NCI-H2107 (cell line): Measurements from ENCODE around the gene DNTTIP2.
"Not testable (repeated sequence)": the region's sequence is repeated elsewhere in the genome, so short reads cannot be mapped to it uniquely, and the experiment has no call there.

Experiments
- DNase-seq: peaks from one replicate; lab custom pipeline; 2025; lab: John Stamatoyannopoulos, UW

The DNTTIP2 gene, protein sequence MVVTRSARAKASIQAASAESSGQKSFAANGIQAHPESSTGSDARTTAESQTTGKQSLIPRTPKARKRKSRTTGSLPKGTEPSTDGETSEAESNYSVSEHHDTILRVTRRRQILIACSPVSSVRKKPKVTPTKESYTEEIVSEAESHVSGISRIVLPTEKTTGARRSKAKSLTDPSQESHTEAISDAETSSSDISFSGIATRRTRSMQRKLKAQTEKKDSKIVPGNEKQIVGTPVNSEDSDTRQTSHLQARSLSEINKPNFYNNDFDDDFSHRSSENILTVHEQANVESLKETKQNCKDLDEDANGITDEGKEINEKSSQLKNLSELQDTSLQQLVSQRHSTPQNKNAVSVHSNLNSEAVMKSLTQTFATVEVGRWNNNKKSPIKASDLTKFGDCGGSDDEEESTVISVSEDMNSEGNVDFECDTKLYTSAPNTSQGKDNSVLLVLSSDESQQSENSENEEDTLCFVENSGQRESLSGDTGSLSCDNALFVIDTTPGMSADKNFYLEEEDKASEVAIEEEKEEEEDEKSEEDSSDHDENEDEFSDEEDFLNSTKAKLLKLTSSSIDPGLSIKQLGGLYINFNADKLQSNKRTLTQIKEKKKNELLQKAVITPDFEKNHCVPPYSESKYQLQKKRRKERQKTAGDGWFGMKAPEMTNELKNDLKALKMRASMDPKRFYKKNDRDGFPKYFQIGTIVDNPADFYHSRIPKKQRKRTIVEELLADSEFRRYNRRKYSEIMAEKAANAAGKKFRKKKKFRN

DNA sequence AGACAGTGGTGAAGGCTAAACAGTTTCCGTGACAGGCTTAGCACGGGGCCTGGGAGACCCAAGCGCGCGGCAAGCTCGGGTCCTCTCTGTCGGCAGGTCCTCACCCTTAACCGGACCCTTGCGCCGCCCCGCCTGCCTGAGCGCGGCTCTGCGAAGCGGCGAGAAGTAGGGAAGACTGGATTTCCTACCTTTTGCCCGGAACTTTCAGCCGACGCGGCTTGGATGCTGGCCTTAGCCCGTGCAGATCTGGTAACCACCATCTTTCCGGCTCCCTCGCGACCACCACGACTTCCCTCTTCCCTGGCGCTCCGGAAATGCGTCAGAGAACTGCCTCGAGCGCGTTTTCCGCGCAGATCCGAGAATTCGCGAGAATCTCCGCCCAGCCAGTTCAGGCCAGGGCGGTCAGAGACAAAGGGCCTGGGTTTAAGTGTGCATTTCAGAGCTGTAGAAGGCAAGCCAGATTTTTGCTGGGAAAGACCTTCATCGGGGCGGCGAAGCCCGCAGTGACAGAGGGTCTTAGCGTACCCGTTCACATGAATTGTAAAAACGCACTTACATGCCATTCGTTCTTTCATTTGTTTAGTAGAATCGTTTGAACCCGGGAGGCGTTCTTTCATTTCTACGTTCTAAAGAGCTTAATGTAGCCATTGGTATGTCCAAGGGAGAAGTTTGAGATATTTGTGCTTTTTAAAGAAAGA is at the start of gene DNTTIP2:
TSS of gene DNTTIP2 (minus strand) at position 318 of the 698 bp plus-strand sequence. CDS start at position 260, 58 bp downstream.
- peak; percentile 96 for DNase-seq

DNA sequence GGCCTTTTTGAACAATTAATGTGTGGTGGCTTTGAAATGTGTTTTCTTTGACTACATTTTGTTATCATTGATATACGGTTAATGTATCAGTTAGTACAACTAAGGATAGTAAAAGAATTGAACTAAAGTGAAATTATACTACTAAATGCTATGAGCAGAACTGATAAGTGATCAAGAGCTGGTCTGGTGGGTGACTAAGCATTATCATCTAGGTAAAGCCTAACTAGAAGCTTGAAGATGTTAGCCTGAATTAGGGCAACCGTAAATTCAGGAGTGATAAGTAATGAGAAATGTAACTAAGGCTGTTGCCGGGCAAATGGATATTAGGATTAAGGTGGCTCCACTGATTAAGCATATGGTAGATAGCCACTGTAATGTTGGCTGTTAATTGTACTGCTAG is 46.2 kb upstream of the DNTTIP2 start:
- no peak for DNase-seq

DNA sequence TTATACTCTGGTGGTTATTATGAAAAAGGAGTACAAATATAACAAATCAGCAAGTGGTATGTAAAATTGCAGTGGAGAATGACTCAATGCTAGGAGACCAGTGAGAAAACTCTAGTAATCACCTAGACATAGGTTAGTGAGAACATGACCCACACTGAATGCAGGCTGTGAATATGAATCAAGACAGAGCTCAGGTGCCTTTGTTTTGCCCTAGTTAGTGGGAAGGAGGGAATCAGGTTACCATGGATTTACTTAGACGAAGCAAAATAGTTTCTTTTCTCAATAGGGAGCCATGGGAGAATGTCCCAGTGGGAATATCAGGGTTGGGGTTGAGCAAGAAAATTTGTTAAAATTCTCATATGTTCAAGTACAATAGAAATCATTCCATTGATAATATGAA is 40.8 kb upstream of the DNTTIP2 start:
- DNase-seq, result no peak

DNA sequence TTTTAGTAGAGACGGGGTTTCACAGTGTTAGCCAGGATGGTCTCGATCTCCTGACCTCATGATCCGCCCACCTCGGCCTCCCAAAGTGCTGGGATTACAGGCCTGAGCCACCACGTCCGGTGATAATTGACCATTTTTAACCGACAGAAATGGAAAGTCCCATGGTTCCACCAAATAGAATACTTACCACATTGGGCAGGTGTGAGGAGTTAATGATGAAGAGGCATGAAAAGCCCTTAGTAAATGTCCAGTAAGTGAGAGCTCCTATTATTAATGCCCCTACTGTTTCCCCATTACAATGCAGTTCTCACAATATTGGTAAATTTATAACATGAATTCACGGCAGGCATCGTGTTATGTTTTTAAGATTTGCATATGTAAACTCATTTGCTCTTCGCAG is 38.3 kb upstream of the DNTTIP2 start:
- no peak for DNase-seq

DNA sequence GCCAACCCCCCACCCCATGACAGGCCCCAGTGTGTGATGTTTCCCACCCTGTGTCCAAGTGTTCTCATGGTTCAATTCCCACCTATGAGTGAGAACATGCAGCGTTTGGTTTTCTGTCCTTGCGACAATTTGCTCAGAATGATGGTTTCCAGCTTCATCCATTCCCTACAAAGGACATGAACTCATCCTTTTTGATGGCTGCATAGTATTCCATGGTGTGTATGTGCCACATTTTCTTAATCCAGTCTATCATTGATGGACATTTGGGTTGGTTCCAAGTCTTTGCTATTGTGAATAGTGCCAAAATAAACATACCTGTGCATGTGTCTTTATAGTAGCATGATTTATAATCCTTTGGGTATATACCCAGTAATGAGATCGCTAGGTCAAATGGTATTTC is 31.9 kb upstream of the DNTTIP2 start:
- not testable (repeated sequence) for DNase-seq

DNA sequence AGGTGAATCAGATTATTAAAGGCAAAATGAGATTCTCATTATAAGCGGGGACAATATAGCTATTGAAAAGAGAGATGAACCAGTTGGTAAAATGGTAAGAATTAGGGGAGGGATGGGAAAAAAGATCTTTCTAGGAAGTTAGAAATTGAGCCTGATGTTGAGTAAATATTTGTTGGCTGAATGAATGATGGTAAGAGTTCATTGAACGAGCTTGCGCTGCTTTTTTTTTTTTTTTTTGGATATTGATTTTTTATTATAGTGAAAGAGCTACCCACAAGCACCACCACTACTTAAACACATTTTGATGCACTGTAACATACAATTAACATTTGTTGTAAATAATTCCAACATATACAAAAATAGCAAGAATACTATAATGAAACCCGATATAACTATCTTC is 31.3 kb upstream of the DNTTIP2 start:
- no peak for DNase-seq

DNA sequence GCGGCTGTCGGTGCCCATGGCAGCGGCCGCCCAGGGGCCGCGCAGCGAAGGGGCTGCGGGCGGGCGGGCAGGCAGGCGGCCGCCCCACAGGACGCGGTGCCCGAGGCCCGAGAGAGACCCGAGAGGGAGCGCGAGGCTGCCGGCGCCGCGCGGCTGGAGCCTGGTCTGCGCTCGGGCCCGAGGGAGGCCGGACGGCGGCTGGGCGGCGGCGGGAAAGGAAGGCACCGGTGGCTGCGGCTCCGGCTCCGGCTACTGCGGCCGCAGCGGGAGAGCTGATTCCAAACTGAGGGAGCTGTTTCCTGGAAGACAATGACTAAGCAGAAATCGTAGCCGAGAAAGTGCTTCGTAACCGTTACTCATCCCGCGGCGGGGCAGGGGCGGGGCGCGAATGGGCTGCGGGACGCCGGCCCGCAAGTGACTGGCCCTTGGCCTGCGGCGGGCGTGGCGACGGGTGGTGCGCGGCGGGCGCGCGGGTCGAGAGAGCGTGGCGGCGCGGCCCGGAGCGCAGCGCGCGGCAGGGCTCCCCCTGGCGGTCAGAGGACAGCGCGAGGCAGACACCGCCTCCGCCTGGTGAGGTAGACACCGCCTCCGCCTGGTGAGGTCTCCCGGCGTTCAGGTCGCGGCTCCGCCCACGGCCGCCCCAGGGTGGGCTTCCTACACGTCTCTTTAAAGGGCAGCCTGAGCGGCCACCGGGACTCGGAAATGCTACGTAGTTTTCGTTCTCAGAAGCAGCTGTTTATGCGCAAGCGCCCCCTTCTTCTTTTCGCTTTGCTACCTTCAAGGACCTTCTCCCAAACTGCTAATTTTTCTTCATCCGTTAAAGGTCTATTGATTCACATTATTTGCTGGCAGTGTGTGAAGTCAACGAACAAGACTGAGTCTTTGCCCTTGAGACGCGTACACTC is 30.4 kb upstream of the DNTTIP2 start, which contains the start of gene GCLM:
TSS of gene GCLM (minus strand) at position 285 of the 905 bp plus-strand sequence. CDS start at position 18, 267 bp downstream.
- DNase-seq, result peak; percentile 89

DNA sequence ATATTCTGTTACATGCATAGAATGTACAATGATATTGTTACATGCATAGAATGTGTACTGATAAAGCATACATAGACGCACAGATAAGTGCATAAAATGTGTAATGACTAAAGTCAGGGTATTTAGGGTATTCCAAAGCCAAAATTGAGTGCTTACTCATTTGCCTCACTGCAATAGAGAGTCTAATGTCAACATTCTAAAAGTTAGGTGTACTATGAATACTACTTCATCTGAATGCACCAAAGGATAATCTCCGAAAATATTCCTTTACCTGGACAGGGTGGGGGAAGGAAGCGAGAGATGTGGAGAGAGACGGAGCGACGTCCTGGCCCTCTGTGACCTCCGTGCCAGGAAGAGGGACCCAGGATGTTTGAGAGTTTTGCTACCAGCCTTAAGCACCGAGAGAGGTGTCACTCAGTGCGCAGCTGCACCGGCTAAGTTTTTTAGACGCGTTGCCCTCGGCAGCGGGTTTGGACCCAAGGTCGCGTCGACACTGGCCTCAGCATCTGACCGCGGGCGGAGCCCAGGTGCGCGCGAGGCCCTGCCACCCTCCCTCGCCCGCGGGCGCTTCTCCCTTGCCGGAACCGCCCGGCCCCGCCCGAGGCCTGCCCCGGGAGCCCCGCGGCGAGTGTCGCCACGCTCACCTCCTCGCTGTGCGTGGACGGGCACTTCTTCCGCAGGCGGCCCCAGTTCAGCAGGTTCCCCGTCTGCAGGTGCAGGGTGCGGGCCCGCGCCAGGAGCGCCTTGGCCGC is 29.6 kb upstream of the DNTTIP2 start:
- no peak for DNase-seq

DNA sequence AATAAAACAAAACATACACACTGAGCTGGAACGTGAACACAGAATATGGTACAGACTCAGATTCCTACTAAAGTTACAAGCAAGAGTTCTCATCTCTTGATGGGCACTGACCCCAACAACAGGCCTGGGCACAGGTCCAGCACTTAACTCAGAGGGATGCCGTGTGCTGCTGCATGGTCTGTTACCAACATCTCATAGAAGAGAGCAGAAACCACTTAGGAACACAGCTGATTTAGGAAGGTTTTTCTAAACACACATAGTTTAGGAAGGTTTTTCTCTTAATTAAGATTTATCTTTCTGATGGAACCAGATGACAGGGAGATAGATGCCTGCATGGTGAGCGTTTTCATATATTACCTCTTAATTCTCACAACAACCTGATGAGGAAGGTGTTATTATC is 28.7 kb upstream of the DNTTIP2 start:
- DNase-seq, result peak; percentile 24

DNA sequence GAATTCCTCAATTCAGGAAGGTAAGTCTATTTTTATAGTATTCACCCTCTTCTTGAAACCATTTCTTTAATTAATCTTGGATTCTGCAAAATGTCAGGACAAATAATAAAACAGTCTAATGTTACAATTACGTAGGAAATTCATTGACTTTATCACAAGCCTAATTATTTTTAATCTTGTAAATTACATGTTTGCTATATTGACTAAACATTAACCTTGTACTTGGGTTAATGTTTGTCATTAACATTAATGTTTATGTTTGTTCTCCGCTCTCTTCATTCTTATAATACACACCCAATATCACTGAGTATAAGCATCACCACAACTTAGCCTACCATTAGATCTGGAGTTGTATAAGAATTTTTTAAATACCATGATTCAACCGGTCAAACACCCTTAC is 27.5 kb upstream of the DNTTIP2 start:
- no peak for DNase-seq

DNA sequence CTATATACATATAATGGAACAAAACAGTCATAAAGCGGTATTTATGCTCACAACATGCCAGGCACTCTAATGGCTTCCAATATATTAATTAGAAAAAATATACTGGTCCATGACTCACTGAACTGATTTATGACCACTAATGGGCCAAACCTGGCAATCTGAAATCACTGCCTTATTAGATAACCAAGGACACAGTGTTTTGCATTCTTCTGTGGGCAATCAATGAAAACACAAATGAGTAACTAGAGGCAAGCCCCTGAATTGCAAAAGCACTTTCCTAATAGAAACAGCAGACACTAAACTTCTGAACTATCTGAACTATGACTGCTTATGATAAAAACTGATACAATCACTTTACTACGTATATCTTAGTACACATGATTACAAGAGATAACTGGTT is 26.7 kb upstream of the DNTTIP2 start:
- DNase-seq, result no peak

DNA sequence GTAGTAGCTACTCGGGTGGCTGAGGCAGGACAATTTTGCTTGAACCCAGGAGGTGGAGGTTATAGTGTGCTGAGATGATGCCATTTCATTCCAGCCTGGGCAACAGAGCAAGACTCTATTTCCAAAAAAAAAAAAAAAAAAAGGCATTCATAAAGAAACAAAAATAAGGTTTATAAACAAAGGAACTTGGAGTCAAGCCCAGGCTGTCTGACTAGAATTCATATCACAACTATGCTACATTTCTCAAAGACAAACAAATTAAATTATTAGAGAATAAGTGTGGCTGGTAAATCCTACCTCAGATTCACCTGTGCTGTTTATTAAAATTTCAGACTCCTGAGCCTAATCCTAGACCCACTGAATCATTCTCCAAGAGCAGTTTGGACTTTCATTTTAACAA is 26.0 kb upstream of the DNTTIP2 start:
- DNase-seq, result no peak

DNA sequence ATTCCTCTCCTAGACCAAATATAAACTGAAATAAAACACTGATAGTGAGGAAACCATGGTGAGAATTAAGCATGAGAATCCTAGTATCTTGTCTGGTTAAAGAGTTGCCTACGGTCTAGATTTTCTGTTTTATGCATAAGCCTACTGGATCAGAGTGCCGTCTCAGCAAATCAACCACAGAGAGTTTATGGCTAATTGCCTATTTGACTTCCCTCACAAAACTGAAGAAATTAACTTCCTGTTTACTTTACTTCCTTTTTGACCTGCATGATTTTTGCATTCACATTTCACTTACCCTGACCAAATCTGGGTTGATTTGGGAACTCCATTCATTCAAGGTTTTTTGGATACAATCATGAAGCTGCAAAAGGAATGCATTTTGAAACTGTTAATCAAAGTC is 25.2 kb upstream of the DNTTIP2 start:
- no peak for DNase-seq

DNA sequence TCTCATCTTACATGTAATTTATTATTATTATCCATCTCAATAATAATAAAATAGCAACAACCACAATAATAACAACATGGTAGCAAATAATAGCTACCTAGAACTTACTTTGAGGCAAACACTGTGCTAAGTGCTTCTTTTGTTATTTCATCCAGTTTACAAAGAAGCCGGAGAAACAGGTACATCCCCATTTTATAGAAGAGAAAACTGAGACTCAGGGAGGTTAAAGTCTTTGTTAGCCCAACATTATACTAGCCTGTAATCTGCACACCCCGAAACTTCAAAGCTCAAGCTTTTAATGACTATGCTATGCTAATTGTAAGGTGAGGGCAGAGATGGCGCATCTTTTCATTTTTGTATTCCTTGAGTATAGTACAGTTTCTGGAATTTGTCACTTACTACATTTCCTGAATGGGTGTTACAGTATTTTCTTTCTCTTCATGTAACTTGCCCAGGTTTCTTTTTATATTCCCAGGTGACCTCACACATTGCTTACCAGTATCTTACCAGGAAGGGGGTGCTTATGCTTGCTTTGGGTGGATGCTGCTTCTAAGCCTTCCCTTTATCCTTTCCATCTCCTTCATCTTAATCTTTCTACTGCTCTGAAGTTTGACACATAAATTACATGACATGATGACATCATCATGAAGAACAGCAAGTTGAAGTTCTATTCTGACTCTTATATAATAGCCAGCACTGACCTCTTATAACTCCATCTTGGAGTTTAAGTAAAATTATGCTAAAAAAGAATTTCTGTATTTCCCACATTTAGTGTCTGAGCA is 21.9 kb upstream of the DNTTIP2 start:
- no peak for DNase-seq

DNA sequence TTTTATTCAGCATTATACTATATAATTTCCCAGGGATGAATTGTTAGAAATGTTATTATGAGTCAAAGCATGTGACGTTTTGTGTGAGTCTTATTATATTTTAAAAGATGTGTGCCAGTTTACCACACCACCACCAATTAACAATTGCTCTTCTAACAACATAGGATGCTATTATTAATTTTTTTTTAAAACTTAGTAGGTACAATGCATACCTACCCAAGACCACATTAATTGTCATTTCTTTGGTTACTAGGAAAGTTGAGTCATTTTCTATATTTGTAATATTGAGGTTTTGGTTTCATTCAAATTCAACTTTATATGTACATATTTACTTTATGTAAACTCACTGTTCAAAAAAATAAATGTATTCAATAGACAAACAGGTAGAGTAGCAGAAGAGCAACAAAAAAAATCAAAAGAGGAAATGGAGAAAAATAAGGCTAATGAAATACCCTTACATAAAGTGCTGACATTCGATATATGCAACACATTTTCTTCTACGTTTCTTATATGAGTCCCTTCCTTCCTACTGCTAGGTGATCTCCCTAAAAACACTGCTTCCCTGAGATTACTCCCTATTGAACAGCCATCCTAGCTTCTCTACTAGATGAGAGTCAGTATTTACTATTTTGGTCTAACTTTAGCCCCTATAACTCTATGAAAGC is 20.7 kb upstream of the DNTTIP2 start:
- no peak for DNase-seq

DNA sequence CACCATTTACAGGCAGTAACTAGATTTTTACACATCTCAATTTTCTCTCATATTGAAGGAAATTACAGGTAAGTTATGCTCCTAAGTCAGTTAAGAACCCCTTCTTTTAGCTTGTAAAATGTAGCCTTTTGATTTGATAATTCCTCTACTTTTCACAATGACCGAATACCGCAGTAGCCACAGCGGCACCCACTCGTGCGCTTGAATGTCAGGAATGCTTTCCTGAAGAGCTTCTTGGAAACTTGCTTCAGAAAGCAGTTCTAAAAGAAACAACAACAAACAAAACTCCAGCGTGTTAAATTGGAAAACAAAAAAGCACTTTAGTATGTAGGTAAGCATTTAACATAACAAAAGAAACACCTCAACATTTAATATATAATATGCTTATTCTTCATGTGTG is 9.9 kb upstream of the DNTTIP2 start:
- no peak for DNase-seq

DNA sequence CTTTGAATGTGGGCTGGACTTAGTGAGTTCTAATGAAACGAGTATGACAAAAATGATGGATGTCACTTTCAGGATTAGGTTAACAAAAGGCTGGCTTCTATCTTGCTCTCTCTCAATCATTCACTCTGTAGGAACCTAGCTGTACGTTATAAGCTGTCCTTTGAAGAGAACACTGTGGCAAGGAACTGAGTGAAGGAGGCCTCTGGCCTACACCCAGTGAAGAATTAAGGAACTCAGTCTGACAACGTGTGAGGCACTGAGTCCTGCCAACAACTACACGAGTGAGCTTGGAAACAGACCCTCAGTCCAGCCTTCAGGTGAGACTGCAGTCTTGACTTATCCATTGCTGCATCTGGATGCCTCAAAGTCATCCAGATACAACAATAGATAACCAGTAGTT is 3.3 kb upstream of the DNTTIP2 start:
- no peak for DNase-seq

DNA sequence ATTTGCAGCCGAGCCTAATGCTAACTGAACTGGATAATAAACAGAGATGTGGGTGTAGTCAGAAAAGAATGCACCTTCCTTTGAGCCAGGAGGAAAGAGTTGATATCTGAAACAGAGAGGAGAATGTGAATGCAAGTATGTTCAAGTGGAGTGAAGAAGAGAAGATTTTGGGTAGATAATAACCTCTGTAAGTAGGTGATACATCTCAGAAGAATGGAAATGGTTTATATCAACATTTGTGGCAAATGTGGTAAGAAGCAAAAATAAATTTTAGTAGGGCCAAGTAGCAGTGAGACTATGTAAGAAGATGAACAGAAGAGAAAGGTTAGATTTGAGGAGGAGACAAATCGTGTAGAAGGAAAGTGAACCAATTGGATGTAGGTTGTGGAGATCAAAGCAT is 1.7 kb upstream of the DNTTIP2 start:
- no peak for DNase-seq

DNA sequence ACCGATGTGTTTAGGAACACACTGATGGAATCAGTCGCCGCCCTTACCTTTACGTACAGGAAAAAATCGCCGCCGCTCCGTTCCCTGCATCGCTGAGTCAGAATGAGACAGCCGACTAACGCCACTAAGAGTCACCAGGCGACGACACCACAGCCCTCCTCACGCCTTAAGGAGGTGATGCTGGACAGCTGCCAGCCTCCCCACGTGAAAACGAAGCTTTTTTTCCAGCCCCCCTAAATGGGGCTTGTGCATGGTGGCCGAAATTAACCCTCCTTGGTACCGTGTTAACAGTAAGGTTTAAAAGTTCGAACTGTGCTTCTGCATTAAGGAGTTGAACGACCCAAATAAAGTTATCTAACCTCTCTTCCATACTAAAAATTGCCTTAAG is 511 bp downstream of the DNTTIP2 start:
- no peak for DNase-seq

DNA sequence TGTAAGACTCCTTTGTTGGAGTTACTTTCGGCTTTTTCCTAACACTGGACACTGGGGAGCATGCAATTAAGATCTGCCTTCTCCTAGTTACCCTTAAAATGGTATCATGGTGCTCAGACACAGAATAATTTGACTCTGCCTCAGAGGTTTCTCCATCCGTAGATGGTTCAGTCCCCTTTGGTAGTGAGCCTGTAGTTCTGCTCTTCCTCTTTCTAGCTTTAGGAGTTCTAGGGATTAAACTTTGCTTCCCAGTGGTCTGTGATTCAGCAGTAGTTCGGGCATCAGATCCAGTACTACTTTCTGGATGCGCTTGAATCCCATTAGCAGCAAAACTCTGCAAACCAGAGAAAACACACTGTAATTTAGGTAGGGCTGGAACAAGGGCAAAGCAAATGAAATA is 1.5 kb downstream of the DNTTIP2 start:
- DNase-seq, result no peak
